ENCODE measurements around the gene RCBTB2. TPM values are rescaled to one million over a fixed set of nuclear protein-coding genes. Genes with fewer than 3 reads are reported as not detected.

The RCBTB2 gene
- total and polyA plus RNA-seq, 4 donors: 37.4 to 66.0 (median 52.4) TPM

GRCh38 chr13:48564056-48564455, 31.2 kb upstream of the RCBTB2 start:
- H3K4me1 ChIP-seq (ENCODE audit: control insufficient read depth, insufficient read depth, low read length): no peaks in the 10 kb centered on the region
- no CpG with 5 or more reads among the region's 3 CpGs for WGBS (ENCODE audit: insufficient coverage)
- DNase-seq (ENCODE audit: low read depth in 4 of 6, low spot score in 6 of 6): no peak
- H3K36me3 ChIP-seq (ENCODE audit: control insufficient read depth, insufficient read depth, low read length): no peaks in the 10 kb centered on the region
- H3K27me3 ChIP-seq (ENCODE audit: control insufficient read depth, insufficient read depth, low read length): no peaks in the 10 kb centered on the region
- H3K9me3 ChIP-seq (ENCODE audit: control insufficient read depth, insufficient read depth, low read length): no peaks in the 10 kb centered on the region
- H3K4me3 ChIP-seq (ENCODE audit: low read depth, low read length): no peak overlapping the region
- H3K27ac ChIP-seq (ENCODE audit: low read depth, low read length): no peak overlapping the region

GRCh38 chr13:48563626-48564025, 30.7 kb upstream of the RCBTB2 start:
- H3K4me1 ChIP-seq (ENCODE audit: control insufficient read depth, insufficient read depth, low read length): no peaks in the 10 kb centered on the region
- DNase-seq (ENCODE audit: low read depth in 4 of 6, low spot score in 6 of 6): no peak
- H3K27ac ChIP-seq (ENCODE audit: low read depth, low read length): no peak overlapping the region

GRCh38 chr13:48562296-48563066, 29.6 kb upstream of the RCBTB2 start:
- no CpG with 5 or more reads among the region's 4 CpGs for WGBS (ENCODE audit: insufficient coverage)
- H3K9me3 ChIP-seq (ENCODE audit: control insufficient read depth, insufficient read depth, low read length): no peaks in the 10 kb centered on the region

More at GRCh38 chr13:48563626-48564025, 30.7 kb upstream of the RCBTB2 start:
- H3K36me3 ChIP-seq (ENCODE audit: control insufficient read depth, insufficient read depth, low read length): no peaks in the 10 kb centered on the region
- no peaks in the 10 kb centered on the region for H3K9me3 ChIP-seq (ENCODE audit: control insufficient read depth, insufficient read depth, low read length)
- no peak overlapping the region for H3K4me3 ChIP-seq (ENCODE audit: low read depth, low read length)
- no peaks in the 10 kb centered on the region for H3K27me3 ChIP-seq (ENCODE audit: control insufficient read depth, insufficient read depth, low read length)

GRCh38 chr13:48561466-48562235, 28.8 kb upstream of the RCBTB2 start:
- Histone ChIP-seq H3K27me3 (ENCODE audit: control insufficient read depth, insufficient read depth, low read length) (no peaks in the 10 kb centered on the region), H3K4me1 (ENCODE audit: control insufficient read depth, insufficient read depth, low read length) (no peaks in the 10 kb centered on the region), H3K36me3 (ENCODE audit: control insufficient read depth, insufficient read depth, low read length) (no peaks in the 10 kb centered on the region), H3K9me3 (ENCODE audit: control insufficient read depth, insufficient read depth, low read length) (no peaks in the 10 kb centered on the region), H3K27ac (ENCODE audit: low read depth, low read length) (no peak overlapping the region), H3K4me3 (ENCODE audit: low read depth, low read length) (no peak overlapping the region)
- WGBS (ENCODE audit: insufficient coverage): no CpG with 5 or more reads among the region's 1 CpG
- DNase-seq (ENCODE audit: low read depth in 4 of 6, low spot score in 6 of 6): no peak

More at GRCh38 chr13:48562296-48563066, 29.6 kb upstream of the RCBTB2 start:
- Histone ChIP-seq H3K27ac (ENCODE audit: low read depth, low read length) (no peak overlapping the region), H3K27me3 (ENCODE audit: control insufficient read depth, insufficient read depth, low read length) (no peaks in the 10 kb centered on the region), H3K4me1 (ENCODE audit: control insufficient read depth, insufficient read depth, low read length) (no peaks in the 10 kb centered on the region), H3K36me3 (ENCODE audit: control insufficient read depth, insufficient read depth, low read length) (no peaks in the 10 kb centered on the region), H3K4me3 (ENCODE audit: low read depth, low read length) (no peak overlapping the region)
- DNase-seq (ENCODE audit: low read depth in 4 of 6, low spot score in 6 of 6): no peak

GRCh38 chr13:48560657-48561337, 27.9 kb upstream of the RCBTB2 start:
- Histone ChIP-seq H3K9me3 (ENCODE audit: control insufficient read depth, insufficient read depth, low read length) (no peaks in the 10 kb centered on the region), H3K36me3 (ENCODE audit: control insufficient read depth, insufficient read depth, low read length) (no peaks in the 10 kb centered on the region), H3K4me3 (ENCODE audit: low read depth, low read length) (no peak overlapping the region), H3K4me1 (ENCODE audit: control insufficient read depth, insufficient read depth, low read length) (no peaks in the 10 kb centered on the region), H3K27me3 (ENCODE audit: control insufficient read depth, insufficient read depth, low read length) (no peaks in the 10 kb centered on the region), H3K27ac (ENCODE audit: low read depth, low read length) (no peak overlapping the region)
- no CpG with 5 or more reads among the region's 9 CpGs for WGBS (ENCODE audit: insufficient coverage)
- DNase-seq (ENCODE audit: low read depth in 4 of 6, low spot score in 6 of 6): no peak

- Histone ChIP-seq H3K27me3 (ENCODE audit: control insufficient read depth, insufficient read depth, low read length) (no peaks in the 10 kb centered on the region), H3K27ac (ENCODE audit: low read depth, low read length) (no peak overlapping the region), H3K4me3 (ENCODE audit: low read depth, low read length) (no peak overlapping the region), H3K9me3 (ENCODE audit: control insufficient read depth, insufficient read depth, low read length) (peaks cover 3% of the 10 kb centered on the region), H3K4me1 (ENCODE audit: control insufficient read depth, insufficient read depth, low read length) (no peaks in the 10 kb centered on the region), H3K36me3 (ENCODE audit: control insufficient read depth, insufficient read depth, low read length) (no peaks in the 10 kb centered on the region)
- DNase-seq (ENCODE audit: low read depth in 4 of 6, low spot score in 6 of 6): no peak
- WGBS (ENCODE audit: insufficient coverage): 88% methylated on average over 2 of the region's 5 CpGs
Measured at GRCh38 chr13:48559638-48560320, 26.9 kb upstream of the RCBTB2 start.

GRCh38 chr13:48556817-48557216, 23.9 kb upstream of the RCBTB2 start:
- Histone ChIP-seq H3K36me3 (ENCODE audit: control insufficient read depth, insufficient read depth, low read length) (no peaks in the 10 kb centered on the region), H3K27me3 (ENCODE audit: control insufficient read depth, insufficient read depth, low read length) (no peaks in the 10 kb centered on the region), H3K4me1 (ENCODE audit: control insufficient read depth, insufficient read depth, low read length) (no peaks in the 10 kb centered on the region), H3K27ac (ENCODE audit: low read depth, low read length) (no peak overlapping the region), H3K4me3 (ENCODE audit: low read depth, low read length) (no peak overlapping the region), H3K9me3 (ENCODE audit: control insufficient read depth, insufficient read depth, low read length) (peaks cover 4% of the 10 kb centered on the region)
- no CpG with 5 or more reads among the region's 2 CpGs for WGBS (ENCODE audit: insufficient coverage)
- DNase-seq (ENCODE audit: low read depth in 4 of 6, low spot score in 6 of 6): no peak

- no peak overlapping the region for H3K4me3 ChIP-seq (ENCODE audit: low read depth, low read length)
- peaks cover 14% of the 10 kb centered on the region for H3K9me3 ChIP-seq (ENCODE audit: control insufficient read depth, insufficient read depth, low read length)
- no peaks in the 10 kb centered on the region for H3K4me1 ChIP-seq (ENCODE audit: control insufficient read depth, insufficient read depth, low read length)
- H3K36me3 ChIP-seq (ENCODE audit: control insufficient read depth, insufficient read depth, low read length): no peaks in the 10 kb centered on the region
- DNase-seq (ENCODE audit: low read depth in 4 of 6, low spot score in 6 of 6): no peak
- no peaks in the 10 kb centered on the region for H3K27me3 ChIP-seq (ENCODE audit: control insufficient read depth, insufficient read depth, low read length)
- no peak overlapping the region for H3K27ac ChIP-seq (ENCODE audit: low read depth, low read length)
Measured at GRCh38 chr13:48555441-48555840, 22.6 kb upstream of the RCBTB2 start.

- WGBS (ENCODE audit: insufficient coverage): 100% methylated on average over 1 of the region's 1 CpG
- Histone ChIP-seq H3K9me3 (ENCODE audit: control insufficient read depth, insufficient read depth, low read length) (peaks cover 14% of the 10 kb centered on the region), H3K4me1 (ENCODE audit: control insufficient read depth, insufficient read depth, low read length) (no peaks in the 10 kb centered on the region), H3K27ac (ENCODE audit: low read depth, low read length) (no peak overlapping the region), H3K27me3 (ENCODE audit: control insufficient read depth, insufficient read depth, low read length) (no peaks in the 10 kb centered on the region), H3K36me3 (ENCODE audit: control insufficient read depth, insufficient read depth, low read length) (no peaks in the 10 kb centered on the region), H3K4me3 (ENCODE audit: low read depth, low read length) (no peak overlapping the region)
- no peak for DNase-seq (ENCODE audit: low read depth in 4 of 6, low spot score in 6 of 6)
Measured at GRCh38 chr13:48551329-48551728, 18.4 kb upstream of the RCBTB2 start.

Data from spinal cord (tissue), 10 donors.